ENCODE measurements around the gene SRRM1. TPM values are rescaled to one million over a fixed set of nuclear protein-coding genes. Genes with fewer than 3 reads are reported as not detected.
"Not testable (repeated sequence)": the region's sequence is repeated elsewhere in the genome, so short reads cannot be mapped to it uniquely, and the experiment has no call there.

The SRRM1 gene
- total RNA-seq, 1 donor from 2014 or later, result 65.5 TPM

DNA sequence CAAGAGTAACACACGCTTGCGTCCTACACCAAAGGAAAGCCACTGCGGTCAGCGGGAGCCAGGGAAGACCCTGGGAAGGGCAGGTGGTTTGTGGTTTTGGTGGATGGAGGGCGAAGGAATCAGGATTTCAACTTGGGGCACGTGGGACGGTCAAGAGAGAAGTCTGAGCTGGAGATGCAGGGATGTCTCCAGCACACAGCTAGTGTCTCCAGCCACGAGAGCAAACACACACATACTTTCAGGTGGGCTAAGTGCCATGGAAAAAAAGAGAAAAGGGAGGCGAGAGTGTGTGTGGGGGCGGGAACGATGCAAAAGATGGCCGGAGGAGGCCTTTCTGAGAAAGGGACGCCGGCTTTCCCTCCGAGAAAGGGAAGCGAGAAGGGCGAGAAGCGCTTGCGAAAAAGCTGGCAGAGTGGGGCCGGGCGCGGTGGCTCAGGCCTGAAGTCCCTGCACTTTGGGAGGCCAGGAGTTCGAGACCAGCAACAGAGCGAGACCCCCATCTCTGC is 1.4 kb upstream of the SRRM1 start:
- DNase-seq (peak; percentile 49), ATAC-seq (no peak)
- intact Hi-C loops (cut with micrococcal nuclease), result no loop called here

DNA sequence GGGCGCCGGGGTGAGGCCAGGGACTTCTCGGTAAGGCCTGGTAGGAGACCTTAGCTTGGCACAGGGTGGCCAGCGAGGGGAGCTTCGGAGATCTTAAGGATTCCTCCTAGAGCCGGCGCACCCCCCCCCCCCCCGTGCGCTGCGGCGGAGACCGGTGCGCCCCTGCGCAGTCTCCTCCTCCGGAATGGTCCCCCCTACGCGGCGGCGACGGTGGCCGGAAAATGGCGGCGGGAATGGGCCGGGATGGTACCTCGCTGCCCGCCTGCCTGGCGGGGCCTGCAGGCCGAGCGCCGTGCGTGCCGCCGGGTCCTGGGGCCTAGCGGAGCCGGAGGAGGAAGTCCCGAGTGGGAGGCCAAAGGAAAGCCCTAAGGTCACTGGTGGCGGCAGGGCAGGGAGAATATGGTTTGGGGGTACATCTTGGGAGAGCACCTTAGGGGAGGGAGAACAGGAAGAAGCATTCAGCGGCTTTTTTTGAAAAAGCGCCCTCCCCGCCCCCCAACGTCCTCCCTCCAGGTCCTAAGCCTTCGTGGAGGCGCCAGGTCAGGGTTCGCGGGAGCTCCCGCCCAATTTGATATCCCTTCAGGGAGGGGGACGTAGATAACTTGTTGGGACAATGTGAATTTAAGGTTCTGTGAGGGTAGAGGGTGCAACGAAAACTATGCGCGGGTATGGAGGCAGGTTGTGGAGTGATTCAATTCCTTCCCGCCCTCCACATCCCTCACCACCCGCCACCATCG is 429 bp downstream of the SRRM1 start:
- ATAC-seq (peak; percentile 34), DNase-seq (no peak)
- intact Hi-C loops (cut with micrococcal nuclease), result no loop called here

DNA sequence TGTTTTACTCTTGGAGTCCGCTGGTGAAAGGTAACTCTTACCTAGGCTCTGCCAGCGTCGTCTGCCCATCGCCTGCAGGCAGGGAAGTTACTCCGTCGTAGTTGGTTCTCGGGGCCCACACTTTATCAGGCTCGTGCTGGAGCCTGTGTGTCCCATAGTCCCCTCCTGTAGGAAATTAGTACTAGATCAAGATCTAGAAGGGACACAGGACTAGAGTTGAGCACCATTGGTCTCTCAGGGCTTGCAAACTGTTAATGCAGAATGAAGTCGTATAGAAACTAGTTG is 940 bp downstream of the SRRM1 start:
- intact Hi-C loops (cut with micrococcal nuclease), result no loop called here
- DNase-seq (no peak), ATAC-seq (no peak)

DNA sequence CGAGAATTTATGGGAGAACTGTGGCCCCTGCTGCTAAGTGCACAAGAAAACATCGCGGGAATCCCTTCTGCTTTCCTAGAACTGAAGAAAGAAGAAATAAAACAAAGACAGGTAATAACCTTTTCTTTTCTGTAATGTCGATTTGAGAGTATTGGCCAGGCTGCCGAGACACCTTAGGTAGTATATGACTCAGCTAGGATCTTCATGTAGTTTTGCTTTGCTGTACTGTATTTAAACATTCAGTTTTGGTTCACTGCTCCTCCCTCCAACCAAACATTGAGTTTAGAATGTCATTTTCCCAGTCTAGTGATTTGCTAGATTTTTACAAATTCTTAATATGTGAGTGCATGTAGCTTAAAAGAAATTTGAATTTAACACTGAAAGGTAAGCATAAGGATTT is 5.8 kb downstream of the SRRM1 start:
- DNase-seq (no peak), ATAC-seq (no peak)
- intact Hi-C loops (cut with micrococcal nuclease), result no loop called here

DNA sequence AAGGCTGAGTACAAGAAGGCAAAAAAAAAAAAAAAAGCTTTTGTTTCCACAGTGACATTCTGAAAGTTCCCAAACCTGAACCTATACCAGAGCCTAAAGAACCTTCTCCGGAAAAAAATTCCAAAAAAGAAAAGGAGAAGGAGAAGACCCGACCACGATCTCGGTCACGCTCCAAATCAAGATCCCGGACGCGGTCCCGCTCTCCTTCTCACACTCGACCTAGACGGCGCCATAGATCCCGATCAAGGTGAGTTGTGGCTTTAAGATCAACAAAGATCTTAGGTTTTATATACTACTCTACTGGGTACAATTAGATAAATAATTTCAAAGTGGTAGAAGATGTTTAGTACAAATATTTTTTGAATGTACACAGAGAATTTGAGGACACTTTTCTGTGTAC is 9.3 kb downstream of the SRRM1 start:
- no peak for ATAC-seq
- intact Hi-C loops (cut with micrococcal nuclease), result loop anchor here (10.0 kb wide), 1 partner anchor 572 kb away; no protein-coding TSS in a partner anchor
- no peak for DNase-seq

DNA sequence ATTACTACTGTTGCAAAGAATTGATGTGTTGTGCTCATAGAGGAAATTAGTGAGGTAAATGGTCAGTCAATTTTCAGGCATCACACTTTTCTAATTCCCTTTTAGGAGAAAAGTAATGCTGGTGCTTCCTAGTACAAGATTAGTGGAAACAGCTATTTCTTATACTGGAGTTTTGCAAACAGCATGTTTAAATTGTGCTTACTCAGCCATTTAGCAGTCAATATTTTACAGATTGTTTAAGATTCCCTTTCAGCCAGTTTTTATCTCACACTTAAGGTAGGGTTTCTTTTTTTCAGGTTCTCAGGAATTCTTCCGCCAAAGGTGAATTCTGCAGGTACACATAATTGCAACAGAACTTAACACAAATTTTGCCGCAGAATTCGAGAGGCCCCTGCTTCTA is 10.9 kb downstream of the SRRM1 start:
- intact Hi-C loops (cut with micrococcal nuclease), result loop anchor here (10.0 kb wide), 1 partner anchor 571 kb away; no protein-coding TSS in a partner anchor
- DNase-seq, result no peak
- ATAC-seq, result no peak

DNA sequence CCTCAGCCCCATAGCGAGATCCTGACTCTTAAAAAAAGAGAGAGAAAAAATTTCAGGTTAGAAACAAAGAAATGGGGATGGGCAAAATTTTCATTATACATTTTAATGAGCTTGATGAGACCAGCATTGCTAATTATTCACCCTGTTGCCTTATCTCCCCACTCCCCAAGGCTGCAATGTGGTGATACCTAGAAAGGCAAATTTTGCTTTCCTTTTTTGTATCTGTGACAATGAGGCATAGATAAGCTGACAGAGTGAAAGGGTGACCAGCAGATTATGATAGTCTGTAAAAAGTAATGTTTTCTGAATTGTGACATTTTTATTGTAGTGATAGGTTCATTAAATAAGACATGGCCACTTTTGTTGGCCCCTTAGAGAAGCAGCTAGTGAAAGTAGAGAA is 12.9 kb downstream of the SRRM1 start:
- intact Hi-C loops (cut with micrococcal nuclease), result loop anchor here (10.0 kb wide), 1 partner anchor 569 kb away; no protein-coding TSS in a partner anchor
- ATAC-seq, result no peak
- DNase-seq, result no peak

DNA sequence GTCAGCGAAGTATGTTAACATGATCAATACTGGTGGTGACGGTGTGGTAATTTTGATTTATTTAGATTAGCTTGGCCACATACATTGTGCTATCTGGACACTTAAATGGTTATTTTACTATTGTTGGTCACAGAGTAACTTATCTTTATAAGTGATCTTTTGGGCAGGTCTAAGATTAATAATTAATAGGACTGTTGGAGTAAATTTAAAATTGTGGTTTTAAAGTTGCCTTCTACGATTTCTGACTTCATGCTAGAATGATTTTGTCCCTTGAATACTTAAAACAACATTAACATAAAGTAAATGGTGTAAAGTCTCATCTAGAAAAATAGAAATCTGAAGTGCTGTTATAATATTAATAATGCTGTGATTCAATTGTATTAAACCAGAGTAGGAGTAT is 14.7 kb downstream of the SRRM1 start:
- ATAC-seq, result no peak
- intact Hi-C loops (cut with micrococcal nuclease), result loop anchor here (10.0 kb wide), 1 partner anchor 567 kb away; no protein-coding TSS in a partner anchor

DNA sequence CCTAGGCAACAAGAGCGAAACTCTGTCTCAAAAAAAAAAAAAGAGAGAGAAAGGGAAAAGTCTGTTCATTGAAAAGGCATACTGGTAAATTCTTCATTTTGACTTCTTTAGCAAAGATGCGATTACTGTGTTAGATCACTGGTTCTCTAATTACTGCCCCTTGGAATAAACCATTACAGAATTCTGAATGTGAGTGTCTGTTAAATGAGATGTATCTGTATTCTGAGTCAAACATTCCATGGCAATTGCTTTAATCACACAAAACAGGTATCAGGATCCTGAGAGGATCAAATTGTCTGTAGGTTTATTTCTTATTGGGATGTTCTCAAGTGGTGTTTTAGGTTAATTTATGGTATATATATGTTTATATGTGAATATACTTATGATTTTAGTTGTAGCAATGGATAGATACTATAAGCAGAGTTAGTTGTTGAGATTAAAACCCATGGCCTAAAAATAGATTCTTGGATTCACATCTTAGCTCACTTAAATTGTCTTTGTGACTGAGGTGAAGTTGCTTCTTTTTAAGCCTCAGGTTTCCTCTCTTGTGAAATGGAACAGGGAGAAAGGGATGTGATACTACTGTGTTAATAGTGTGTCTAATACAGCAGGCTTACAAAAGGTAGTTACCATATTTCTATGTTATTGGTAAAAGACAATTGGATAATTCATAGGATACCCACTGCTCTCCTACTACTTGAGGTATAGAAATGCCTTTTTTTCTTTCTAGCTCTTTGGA is 16.2 kb downstream of the SRRM1 start:
- ATAC-seq (no peak), DNase-seq (no peak)
- intact Hi-C loops (cut with micrococcal nuclease), result loop anchor here (10.0 kb wide), 1 partner anchor 565 kb away; no protein-coding TSS in a partner anchor

More for the DNA sequence above, 14.7 kb downstream of the SRRM1 start:
- no peak for DNase-seq

DNA sequence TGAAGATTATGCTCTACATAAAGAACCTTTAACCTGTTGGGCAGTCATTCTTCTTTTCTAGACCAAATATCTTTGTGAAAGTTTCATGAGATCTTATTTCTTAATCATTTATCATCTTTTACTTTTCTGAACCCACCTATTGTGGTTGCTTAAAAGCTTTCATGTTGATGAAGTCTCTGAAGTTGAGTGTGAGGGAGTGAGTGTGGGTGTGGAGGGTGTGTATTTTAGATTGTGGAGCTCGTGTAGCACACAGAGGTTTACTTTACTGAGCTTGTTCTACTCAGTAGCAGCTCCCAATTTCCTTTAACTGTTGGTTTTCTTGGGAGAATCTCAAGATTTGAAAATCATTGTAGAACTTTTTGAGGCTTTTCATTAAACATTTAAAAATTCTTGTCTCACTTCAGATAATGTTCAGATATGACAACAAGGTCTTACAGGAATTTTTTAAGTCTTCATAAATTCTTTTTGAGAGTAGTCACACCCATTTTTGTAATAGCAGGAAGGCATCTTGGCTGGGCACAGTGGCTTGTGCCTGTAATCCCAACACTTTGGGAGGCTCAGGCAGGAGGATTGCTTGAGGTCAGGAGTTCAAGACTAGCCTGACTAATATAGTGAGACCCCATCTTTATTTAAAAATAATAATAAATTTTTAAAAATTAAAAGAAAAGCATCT is 17.0 kb downstream of the SRRM1 start:
- DNase-seq (no peak), ATAC-seq (no peak)
- intact Hi-C loops (cut with micrococcal nuclease), result loop anchor here (10.0 kb wide), 1 partner anchor 565 kb away; no protein-coding TSS in a partner anchor

DNA sequence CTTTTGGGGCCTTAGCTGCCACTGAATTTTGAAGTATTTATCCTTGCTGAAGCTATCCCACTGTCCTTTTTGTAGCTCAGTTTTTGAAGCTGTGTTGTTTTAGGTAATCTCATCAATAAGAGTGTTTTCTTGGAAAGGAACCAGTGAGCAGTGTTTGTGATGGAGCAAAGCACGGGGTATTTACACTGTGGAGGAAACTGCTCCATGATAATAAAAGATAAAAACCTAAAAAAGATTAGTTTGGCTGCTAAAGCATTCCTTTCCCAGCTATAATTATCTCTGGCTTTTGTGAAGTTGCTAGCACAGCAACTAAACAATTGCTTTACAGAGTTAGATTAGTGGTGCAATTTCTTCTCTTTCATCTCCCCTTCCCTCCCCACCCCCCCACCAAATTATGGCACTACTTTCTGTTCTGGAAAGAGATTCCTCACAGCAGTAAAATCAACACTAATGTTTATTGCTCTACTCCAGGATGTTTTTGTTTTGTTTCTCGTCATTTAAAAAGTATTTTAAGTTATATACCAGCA is 21.5 kb downstream of the SRRM1 start:
- intact Hi-C loops (cut with micrococcal nuclease), result no loop called here
- no peak for DNase-seq
- ATAC-seq, result no peak

DNA sequence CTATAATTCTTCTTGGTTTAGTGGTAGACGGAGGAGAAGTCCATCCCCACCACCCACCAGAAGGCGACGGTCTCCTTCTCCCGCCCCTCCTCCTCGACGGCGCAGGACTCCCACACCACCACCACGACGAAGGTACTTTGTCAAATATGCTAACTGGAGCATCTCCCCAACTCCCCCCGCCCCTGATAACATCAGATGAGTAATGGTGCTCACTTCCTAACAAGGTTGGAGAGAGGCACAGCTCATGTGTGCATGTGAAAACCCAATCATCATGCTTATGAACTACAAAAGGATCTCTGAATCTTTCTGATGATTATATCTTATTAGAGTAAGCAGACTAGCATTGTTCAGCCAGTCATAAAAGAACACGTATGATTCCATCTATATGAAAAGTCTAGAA is 23.7 kb downstream of the SRRM1 start:
- no peak for ATAC-seq
- no peak for DNase-seq
- intact Hi-C loops (cut with micrococcal nuclease), result no loop called here

DNA sequence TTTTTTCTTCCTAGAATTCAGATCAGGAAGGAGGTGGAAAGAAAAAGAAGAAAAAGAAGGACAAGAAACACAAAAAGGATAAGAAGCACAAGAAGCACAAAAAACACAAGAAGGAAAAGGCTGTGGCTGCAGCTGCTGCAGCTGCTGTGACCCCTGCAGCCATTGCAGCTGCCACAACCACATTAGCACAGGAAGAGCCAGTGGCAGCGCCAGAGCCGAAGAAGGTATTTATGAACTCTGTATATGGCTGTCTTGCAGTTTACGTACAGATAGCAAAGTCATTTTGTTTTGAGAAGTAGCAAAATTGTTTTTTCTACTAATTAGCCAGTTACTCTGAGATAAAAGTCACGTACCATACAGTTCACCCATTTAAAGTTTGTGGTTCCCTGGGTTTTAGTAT is 28.3 kb downstream of the SRRM1 start:
- DNase-seq; intact Hi-C loops (cut with micrococcal nuclease); ATAC-seq: not testable (repeated sequence)

DNA sequence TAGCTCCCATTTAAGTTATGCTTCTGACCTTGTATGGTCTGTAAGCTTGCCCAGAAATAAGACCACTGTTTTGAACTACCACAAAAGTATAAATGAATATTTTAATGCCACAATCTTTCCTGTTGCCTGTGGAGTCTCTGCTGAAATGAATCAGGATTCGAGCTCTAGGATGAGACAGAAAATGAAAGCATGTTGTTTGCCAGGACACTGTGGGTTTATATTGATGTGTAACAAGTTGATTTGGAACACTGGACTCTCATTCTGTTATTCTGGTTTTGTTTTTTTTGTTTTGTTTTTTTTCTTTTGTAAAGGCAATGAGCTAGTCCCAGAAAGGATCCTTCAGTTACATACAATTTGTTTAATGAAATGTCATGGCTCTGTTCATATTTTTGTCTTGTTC is 29.6 kb downstream of the SRRM1 start:
- ATAC-seq; intact Hi-C loops (cut with micrococcal nuclease); DNase-seq: not testable (repeated sequence)

DNA sequence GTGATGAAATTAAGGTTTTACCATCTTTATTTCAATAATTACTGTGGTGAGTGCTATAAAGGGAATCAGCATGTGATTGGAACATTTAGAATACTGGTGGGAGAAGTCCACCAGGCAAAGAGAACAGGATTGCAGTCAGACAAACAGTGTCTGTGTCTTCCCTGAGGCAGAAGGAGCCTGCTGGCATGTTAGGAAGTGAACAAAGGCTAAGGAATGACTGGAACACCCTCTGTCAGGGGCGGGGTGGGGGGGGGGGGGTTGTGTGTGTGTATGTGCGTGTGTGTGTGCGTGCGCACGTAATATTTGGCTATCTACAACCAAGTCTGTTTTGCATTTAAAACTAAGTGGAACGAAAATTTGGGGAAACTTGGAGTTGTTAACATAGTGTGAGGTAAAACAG is 30.2 kb downstream of the SRRM1 start:
- intact Hi-C loops (cut with micrococcal nuclease), result no loop called here
- ATAC-seq (no peak), DNase-seq (no peak)

DNA sequence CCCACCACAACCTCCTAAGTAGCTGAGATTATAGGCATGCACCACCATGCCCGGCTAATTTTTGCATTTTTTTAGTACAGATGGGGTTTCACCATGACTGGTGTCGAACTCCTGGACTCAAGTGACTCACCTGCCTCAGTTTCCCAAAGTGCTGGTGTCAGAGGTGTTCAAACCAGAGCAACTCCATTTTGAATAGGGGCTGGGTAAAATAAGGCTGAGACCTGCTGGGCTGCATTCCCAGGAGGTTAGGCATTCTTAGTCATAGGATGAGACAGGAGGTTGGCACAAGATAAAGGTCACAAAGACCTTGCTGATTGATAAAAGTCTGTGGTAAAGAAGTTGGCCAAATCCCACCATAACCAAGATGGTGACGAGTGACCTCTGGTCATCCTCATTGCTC is 35.3 kb downstream of the SRRM1 start:
- intact Hi-C loops (cut with micrococcal nuclease), result not testable (repeated sequence)

DNA sequence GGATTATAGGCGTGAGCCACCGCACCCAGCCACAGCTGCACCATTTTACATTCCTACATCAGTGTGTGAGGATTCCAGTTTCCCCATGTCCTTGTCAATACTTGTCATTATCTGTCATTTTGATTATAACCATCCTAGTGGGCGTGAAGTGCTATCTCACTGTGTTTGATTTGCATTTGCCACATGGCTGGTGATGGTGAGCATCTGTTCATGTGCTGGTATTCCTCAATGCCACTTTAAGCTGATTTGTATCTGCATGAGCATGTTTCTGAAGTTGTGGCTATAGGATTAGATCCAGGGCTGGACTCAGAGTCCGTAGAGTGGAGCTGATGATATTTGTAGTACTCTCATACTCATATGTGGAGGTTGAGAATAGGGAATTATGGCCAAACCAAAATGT is 36.6 kb downstream of the SRRM1 start:
- intact Hi-C loops (cut with micrococcal nuclease), result no loop called here
- ATAC-seq, result no peak
- DNase-seq, result no peak

More for the DNA sequence above, 35.3 kb downstream of the SRRM1 start:
- ATAC-seq, DNase-seq: not testable (repeated sequence)

DNA sequence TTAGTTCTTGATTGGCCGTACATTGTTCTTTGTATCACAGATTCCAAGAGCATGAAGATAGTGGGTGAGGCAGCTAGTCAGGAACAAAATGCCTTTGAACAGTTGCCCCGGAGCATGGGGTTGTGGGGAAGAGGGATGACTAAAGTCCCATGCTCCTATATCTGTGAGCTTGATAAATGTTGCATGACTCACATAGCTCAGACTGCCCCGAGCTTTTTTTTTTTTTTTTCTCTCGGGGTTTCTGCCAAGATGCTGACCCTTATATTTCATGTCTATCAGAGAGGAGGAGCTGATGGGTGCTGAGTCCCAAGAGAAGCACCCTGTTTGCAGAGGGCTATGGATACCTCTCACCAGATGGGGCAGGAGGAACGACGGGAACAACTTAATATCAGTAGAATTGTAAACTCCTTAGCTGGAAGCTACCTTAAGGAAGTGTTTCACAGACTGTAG is 40.6 kb downstream of the SRRM1 start:
- peak; percentile 80 for ATAC-seq
- intact Hi-C loops (cut with micrococcal nuclease), result no loop called here
- no peak for DNase-seq

DNA sequence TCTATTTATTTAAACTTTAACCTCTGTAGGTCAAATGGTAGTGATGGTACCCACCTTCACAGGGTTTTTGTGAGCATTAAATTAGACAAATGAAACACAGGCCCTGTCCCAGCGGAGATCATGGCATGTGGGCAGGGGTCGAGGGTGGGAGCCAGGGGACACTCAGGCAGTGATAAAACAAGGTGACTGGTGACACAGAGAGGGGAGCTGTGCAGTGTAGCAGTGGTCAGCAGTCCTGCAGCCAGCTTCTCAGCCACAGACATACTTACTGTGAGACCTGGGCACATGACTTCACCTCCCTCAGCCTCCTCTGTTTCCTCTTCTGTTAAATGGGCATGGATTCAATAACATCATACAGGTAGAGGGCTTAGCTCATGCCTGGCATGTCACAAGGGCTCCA is 44.9 kb downstream of the SRRM1 start:
- no peak for ATAC-seq

More for the DNA sequence above, 44.9 kb downstream of the SRRM1 start:
- no peak for DNase-seq
- intact Hi-C loops (cut with micrococcal nuclease), result loop anchor here (5.0 kb wide), 1 partner anchor 139 kb away; no protein-coding TSS in a partner anchor

Measured in left ventricle myocardium superior (tissue), 1 donor.